OCI-LY7 (cell line): ENCODE data around the gene PTPRJ.

Experiments used
- CTCF ChIP-seq: fragments of 200-600 bp; sonication (generic); conservative IDR thresholded peaks from 2 replicates; pipeline ENCODE4 v1.5.1; 2014; ENCODE audit warnings: mild to moderate bottlenecking, antibody characterized with exemption, low read length, moderate library complexity, mixed read lengths
- EZH2phosphoT487 ChIP-seq: fragments of 200-600 bp; sonication (generic); IDR thresholded peaks from 2 replicates; pipeline ENCODE4 v1.6.1; 2018; ENCODE audit warnings: low read depth, borderline replicate concordance, mild to moderate bottlenecking, mixed run types, antibody characterized with exemption, low read length, moderate library complexity, mixed read lengths

GRCh38 chr11:48207881-48208280, 227.5 kb downstream of the PTPRJ start:
- TF ChIP-seq CTCF (no peak), EZH2phosphoT487 (no peak)
